Smooth muscle cell (in vitro differentiated cells): ENCODE measurements around the gene USHBP1. TPM values are rescaled to one million over a fixed set of nuclear protein-coding genes. Genes with fewer than 3 reads are reported as not detected.

ENCODE experiments used
- DNase-seq: peaks from one replicate; lab custom pipeline; 2025; ENCODE audit not compliant: unreplicated experiment; lab: John Stamatoyannopoulos, UW
- H2AFZ ChIP-seq: fragments of 200-600 bp; sonication (generic); 2 replicates; pipeline ENCODE4 v1.6.0; 2016; ENCODE audit warnings: antibody characterized with exemption, low read depth, mild to moderate bottlenecking
- H3F3A ChIP-seq: fragments of 200-600 bp; sonication (generic); 2 replicates; pipeline ENCODE4 v1.6.0; 2017; ENCODE audit warnings: antibody characterized with exemption, low read depth
- H3K27ac ChIP-seq: fragments of 200-600 bp; sonication (generic); 2 replicates; pipeline ENCODE4 v1.5.1; 2016; ENCODE audit warnings: low read depth, mild to moderate bottlenecking
- H3K27me3 ChIP-seq: fragments of 200-600 bp; sonication (generic); 2 replicates; pipeline ENCODE4 v1.6.1; 2016; ENCODE audit warnings: low read depth, mild to moderate bottlenecking
- H3K36me3 ChIP-seq: fragments of 200-600 bp; sonication (generic); 2 replicates; pipeline ENCODE4 v1.5.1; 2016; ENCODE audit warnings: low read depth
- H3K4me1 ChIP-seq: fragments of 200-600 bp; sonication (generic); 2 replicates; pipeline ENCODE4 v1.5.1; 2016; ENCODE audit warnings: low read depth
- H3K4me2 ChIP-seq: fragments of 200-600 bp; sonication (generic); 2 replicates; pipeline ENCODE4 v1.6.0; 2016; ENCODE audit warnings: mild to moderate bottlenecking
- H3K4me3 ChIP-seq: fragments of 200-600 bp; sonication (generic); 2 replicates; pipeline ENCODE4 v1.5.1; 2016; ENCODE audit warnings: mild to moderate bottlenecking
- H3K79me2 ChIP-seq: fragments of 200-600 bp; sonication (generic); 2 replicates; pipeline ENCODE4 v1.6.0; 2016; ENCODE audit warnings: low read depth, mild to moderate bottlenecking
- H3K9ac ChIP-seq: fragments of 200-600 bp; sonication (generic); 2 replicates; pipeline ENCODE4 v1.6.0; 2016; ENCODE audit warnings: low read depth
- H3K9me3 ChIP-seq: fragments of 200-600 bp; sonication (generic); replicated peaks from 2 replicates; pipeline ENCODE4 v1.5.1; 2016; ENCODE audit warnings: low read depth
- H4K20me1 ChIP-seq: fragments of 200-600 bp; sonication (generic); 2 replicates; pipeline ENCODE4 v1.6.0; 2016; ENCODE audit warnings: low read depth
- CTCF ChIP-seq: fragments of 200-600 bp; sonication (generic); IDR thresholded peaks from 2 replicates; pipeline ENCODE4 v1.5.1; 2017; ENCODE audit warnings: borderline replicate concordance, mild to moderate bottlenecking, antibody characterized with exemption; ENCODE audit not compliant: insufficient read depth, poor library complexity, severe bottlenecking
- WGBS: methylation state at CpG from one replicate; pipeline ENCODE4 v1.1.7; 2016; ENCODE audit warnings: low lambda C conversion rate; 5-methylcytosine and 5-hydroxymethylcytosine counted together
- polyA plus RNA-seq: library from polyadenylated mRNA; unstranded; fragments of >200 nt; fragmentation: Nextera tagmentation; extraction: Ambion mirVana; gene quantifications from 2 replicates; pipeline ENCODE4 v1.2.1, GENCODE V29; 2016
- total RNA-seq: library from RNA; depleted of rRNA; stranded (reverse); fragments of >200 nt; gene quantifications from 2 replicates; pipeline ENCODE4 v1.2.3, GENCODE V29; 2014

USHBP1 gene
- total and polyA plus RNA-seq, 2 experiments from 2014 or later: not detected

- Histone ChIP-seq H3F3A (no peaks in the 10 kb centered on the region), H3K4me1 (peaks cover 4% of the 10 kb centered on the region), H4K20me1 (no peaks in the 10 kb centered on the region), H3K4me2 (no peak overlapping the region), H3K9ac (no peak overlapping the region), H3K27me3 (no peaks in the 10 kb centered on the region), H3K79me2 (peaks cover 6% of the 10 kb centered on the region), H3K36me3 (no peaks in the 10 kb centered on the region), H2AFZ (no peak overlapping the region), H3K4me3 (no peak overlapping the region), H3K27ac (no peak overlapping the region), H3K9me3 (no peaks in the 10 kb centered on the region)
- no peak for TF ChIP-seq CTCF
- DNase-seq: no peak
- WGBS: 97% methylated on average over 23 of the region's 23 CpGs
These were observed 569 bp downstream of the USHBP1 start for GRCh38 chr19:17263712-17264640.

- Histone ChIP-seq H3K4me3 (no peak overlapping the region), H3K27me3 (no peaks in the 10 kb centered on the region), H3K9ac (no peak overlapping the region), H3K27ac (no peak overlapping the region), H2AFZ (no peak overlapping the region), H3F3A (no peaks in the 10 kb centered on the region), H3K36me3 (no peaks in the 10 kb centered on the region), H3K79me2 (no peaks in the 10 kb centered on the region), H3K4me2 (no peak overlapping the region), H3K4me1 (no peaks in the 10 kb centered on the region), H3K9me3 (no peaks in the 10 kb centered on the region), H4K20me1 (no peaks in the 10 kb centered on the region)
- no peak for DNase-seq
- TF ChIP-seq CTCF: no peak
- WGBS: 85% methylated on average over 16 of the region's 16 CpGs
These were observed 2.0 kb downstream of the USHBP1 start for GRCh38 chr19:17262557-17262956.

- no peak overlapping the region for H3K4me3 ChIP-seq
- peak; percentile 7 for DNase-seq
- no peak overlapping the region for H2AFZ ChIP-seq
- H4K20me1 ChIP-seq: no peaks in the 10 kb centered on the region
- no peaks in the 10 kb centered on the region for H3K9me3 ChIP-seq
- no peaks in the 10 kb centered on the region for H3K79me2 ChIP-seq
- no peaks in the 10 kb centered on the region for H3K27me3 ChIP-seq
- no peak overlapping the region for H3K27ac ChIP-seq
- H3K9ac ChIP-seq: no peak overlapping the region
- no peaks in the 10 kb centered on the region for H3K36me3 ChIP-seq
- WGBS: 12% methylated on average over 15 of the region's 15 CpGs
- H3F3A ChIP-seq: no peaks in the 10 kb centered on the region
- no peak overlapping the region for H3K4me2 ChIP-seq
- peak; percentile 72 for TF ChIP-seq CTCF
- no peaks in the 10 kb centered on the region for H3K4me1 ChIP-seq
These were observed 3.7 kb downstream of the USHBP1 start for GRCh38 chr19:17260842-17261325.
